Raji (cell line): ENCODE data around the gene TBCE.

Experiments
- POLR2A ChIP-seq: IDR thresholded peaks from 2 replicates; pipeline ENCODE4 v1.6.1; 2011; ENCODE audit warnings: low read depth, low read length, control low read depth; ENCODE audit not compliant: insufficient read depth

The TBCE gene

GRCh38 chr1:235399661-235400060 is 32.4 kb downstream of the TBCE start:
- TF ChIP-seq POLR2A: no peak

- no peak for TF ChIP-seq POLR2A
These were observed 34.0 kb downstream of the TBCE start for GRCh38 chr1:235401251-235401650.

DNA sequence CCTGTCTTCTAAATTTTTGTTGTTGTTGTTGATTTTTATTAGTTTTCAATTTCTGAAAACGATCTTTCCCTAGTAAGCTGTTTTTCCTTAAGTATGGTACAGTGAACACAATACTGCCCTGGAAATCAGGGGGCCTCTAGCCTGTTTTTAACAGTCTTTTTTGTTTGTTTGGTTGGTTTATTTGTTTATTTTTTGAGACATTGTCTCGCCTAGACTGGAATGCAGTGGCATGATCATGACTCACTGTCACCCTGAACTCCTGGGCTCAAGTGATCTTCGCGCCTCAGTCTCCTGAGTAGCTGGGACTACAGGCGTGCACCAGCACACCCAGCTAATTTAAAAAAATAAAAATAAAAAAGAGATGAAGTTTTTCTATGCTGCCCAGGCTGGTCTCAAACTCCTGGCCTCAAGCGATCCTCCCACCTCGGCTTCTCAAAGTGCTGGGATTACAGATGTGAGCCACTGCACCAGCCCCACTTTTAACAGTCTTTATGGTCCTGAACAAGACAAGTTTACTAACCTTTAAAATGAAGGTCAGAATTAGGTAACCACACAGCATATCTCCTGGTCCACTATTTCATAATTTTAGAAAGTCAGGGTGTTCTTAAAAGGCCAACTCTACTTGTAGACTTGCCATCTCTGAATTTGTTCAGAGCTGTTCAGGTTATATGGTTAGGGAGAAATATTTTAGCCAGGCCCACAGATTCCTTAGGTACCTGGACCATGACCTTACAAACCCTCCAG is 35.4 kb downstream of the TBCE start:
- no peak for TF ChIP-seq POLR2A

- no peak for TF ChIP-seq POLR2A
These were observed 36.4 kb downstream of the TBCE start for GRCh38 chr1:235403593-235403992.

- TF ChIP-seq POLR2A: no peak
These were observed 37.0 kb downstream of the TBCE start for GRCh38 chr1:235404190-235404589.

GRCh38 chr1:235407419-235407818 is 40.2 kb downstream of the TBCE start:
- no peak for TF ChIP-seq POLR2A

DNA sequence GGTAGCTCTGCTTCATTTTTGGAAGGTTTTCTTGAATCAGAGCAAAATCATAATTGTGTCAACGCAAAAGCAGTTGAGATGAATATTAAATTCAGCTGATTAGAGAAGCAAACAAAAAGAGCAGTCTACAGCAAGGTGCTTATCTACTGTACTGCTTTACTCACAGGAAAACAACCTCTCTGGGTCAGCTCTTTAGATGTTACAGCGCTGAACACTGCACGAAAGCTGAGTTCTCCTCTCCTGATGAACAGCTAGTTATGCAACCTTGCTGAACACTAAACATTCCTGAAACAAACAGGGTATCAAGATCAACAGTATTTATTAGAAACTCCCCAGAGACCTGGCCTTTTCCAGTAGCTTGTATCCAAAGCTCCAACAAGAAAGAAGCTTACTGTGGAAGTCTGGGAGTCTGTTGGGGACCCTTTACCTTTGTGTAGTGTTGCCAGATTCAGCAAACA is 41.3 kb downstream of the TBCE start:
- TF ChIP-seq POLR2A: no peak

GRCh38 chr1:235409042-235409820 is 42.0 kb downstream of the TBCE start:
- TF ChIP-seq POLR2A: no peak

DNA sequence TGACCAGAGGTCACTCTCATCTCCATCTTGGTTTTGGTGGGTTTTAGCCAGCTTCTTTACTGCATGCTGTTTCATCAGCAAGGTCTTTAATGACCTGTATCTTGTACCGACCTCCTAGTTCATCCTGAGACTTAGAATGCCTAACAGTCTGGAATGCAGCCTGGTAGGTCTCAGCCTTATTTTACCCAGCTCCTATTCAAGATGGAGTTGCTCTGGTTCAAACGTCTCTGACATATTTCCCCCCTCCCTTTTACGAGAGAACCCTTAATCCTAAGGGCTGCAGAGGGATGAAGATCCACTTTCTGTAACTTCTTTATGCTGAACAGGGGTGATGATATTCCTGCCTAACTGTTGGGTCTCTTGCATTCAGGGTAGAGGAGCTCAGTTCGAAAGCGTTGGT is 43.2 kb downstream of the TBCE start:
- no peak for TF ChIP-seq POLR2A

DNA sequence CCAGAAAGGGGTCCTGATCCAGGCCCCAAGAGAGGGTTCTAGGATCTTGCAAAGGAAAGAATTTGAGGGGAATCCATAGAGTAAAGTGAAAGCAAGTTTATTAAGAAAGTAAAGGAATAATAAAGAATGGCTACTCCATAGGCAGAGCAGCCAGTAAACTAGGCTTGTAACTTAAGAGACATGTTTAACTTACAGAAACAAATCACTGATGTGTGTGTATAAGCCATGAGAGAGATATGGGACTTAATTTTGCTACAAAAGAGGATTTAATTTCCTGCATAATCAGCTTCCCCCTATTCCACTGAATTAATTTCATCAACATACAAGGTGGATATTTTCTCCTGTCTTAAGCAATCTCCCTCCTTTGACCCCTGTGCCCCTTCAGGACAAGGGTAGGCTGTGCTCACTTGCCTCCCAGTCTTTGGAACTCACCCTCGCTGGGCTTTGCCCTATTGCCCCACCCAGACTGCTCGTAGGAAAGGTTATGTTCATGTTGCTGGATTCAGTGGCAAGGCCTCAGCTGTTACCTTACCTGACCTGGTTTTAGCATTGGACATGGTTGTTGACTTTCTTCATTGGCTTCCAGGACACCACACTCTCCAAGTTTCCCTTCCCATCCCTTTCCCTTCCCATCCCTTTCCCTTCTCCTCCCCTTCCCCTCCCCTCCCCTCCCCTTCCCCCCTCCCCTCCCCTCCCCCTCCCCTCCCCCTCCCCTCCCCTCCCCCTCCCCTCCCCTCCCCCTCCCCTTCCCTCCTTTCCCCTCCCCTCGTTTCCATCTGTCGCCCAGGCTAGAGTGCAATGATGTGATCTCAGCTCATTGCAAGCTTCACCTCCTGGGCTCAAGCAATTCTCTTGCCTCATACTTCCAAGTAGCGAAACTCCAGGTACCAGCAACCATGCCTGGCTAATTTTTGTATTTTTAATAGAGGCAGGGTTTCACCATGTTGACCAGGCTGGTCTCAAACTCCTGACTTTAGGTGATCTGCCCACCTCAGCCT is 44.6 kb downstream of the TBCE start:
- no peak for TF ChIP-seq POLR2A

GRCh38 chr1:235415008-235415904 is 48.0 kb downstream of the TBCE start:
- no peak for TF ChIP-seq POLR2A

DNA sequence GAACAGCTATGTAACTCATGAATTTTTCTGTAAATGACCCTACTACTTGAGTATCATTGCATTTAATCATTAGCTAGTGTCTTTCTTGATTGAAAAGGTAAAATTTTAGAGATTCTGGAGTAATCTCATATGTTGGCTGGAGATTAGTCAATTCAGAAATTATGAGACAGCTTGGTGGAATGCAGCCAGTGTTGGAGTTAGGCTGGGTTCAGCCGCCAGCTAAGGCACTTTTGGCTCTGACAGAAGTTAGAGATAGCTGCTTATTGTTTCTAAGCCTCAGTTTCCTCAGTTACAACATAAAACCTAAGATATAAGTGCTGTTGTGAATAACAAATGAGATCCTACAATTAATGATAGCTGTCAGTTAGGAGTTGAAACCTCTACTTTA is 49.4 kb downstream of the TBCE start:
- TF ChIP-seq POLR2A: no peak

- no peak for TF ChIP-seq POLR2A
These were observed 50.0 kb downstream of the TBCE start for GRCh38 chr1:235417086-235417697.

DNA sequence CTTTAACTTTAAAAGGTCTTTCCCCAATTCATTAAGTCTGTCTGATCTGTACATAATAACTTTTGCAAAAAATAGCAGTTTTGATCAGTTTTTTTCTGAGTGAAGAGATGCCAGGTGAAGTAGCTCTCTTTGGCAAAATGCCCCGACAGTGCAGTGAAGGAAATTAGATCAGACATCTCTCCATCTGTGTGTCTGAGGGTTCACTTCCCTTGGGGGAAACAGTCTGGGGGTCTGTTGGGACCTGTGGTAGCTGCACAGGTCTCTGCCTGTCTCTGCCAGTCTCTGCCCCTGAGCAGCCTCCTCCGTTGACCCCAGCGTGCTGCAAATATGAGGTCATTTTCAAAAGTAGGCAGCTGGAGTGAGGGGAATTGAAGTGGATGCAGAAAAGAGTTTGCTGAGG is 54.5 kb downstream of the TBCE start:
- TF ChIP-seq POLR2A: no peak

GRCh38 chr1:235423214-235423652 is 56.0 kb downstream of the TBCE start:
- no peak for TF ChIP-seq POLR2A
